PC-3 (cell line): ENCODE results near the gene IP6K1.

Experiments used
- CTCF ChIP-seq: fragments of 300-600 bp; sonication (generic); conservative IDR thresholded peaks from 2 replicates; pipeline ENCODE4 v1.5.1; 2017; ENCODE audit warnings: antibody characterized with exemption, low read depth, mild to moderate bottlenecking, low read length
- EZH2 ChIP-seq: fragments of 300-600 bp; sonication (generic); IDR thresholded peaks from one replicate; pipeline ENCODE4 v1.6.1; 2017; ENCODE audit warnings: antibody characterized with exemption, mild to moderate bottlenecking, low read length; ENCODE audit not compliant: unreplicated experiment
- EZH2phosphoT487 ChIP-seq: fragments of 300-600 bp; sonication (generic); IDR thresholded peaks from 2 replicates; pipeline ENCODE4 v1.6.1; 2018; ENCODE audit warnings: mild to moderate bottlenecking, antibody characterized with exemption, low read length, borderline replicate concordance

- no peak for TF ChIP-seq CTCF
- TF ChIP-seq EZH2: no peak
- TF ChIP-seq EZH2phosphoT487: no peak
Observed at GRCh38 chr3:49759226-49759625, 27.1 kb downstream of the IP6K1 start.
